GM19463 (cell line): ENCODE results near the gene ANKH.
"Not testable (repeated sequence)": the region's sequence is repeated elsewhere in the genome, so short reads cannot be mapped to it uniquely, and the experiment has no call there.

Experiments used
- ATAC-seq: cut with Tn5 transposase; IDR thresholded peaks from one replicate; pipeline ENCODE4 v1.9.1; 2021; ENCODE audit warnings: mild to moderate bottlenecking, moderate library complexity; ENCODE audit not compliant: unreplicated experiment

Gene ANKH

GRCh38 chr5:14859150-14859549 lies 12.4 kb downstream of the ANKH start:
- no peak for ATAC-seq

GRCh38 chr5:14855366-14855765 lies 16.2 kb downstream of the ANKH start:
- no peak for ATAC-seq

- no peak for ATAC-seq
Observed at GRCh38 chr5:14854799-14855198, 16.8 kb downstream of the ANKH start.

GRCh38 chr5:14853685-14854084 lies 17.9 kb downstream of the ANKH start:
- no peak for ATAC-seq

GRCh38 chr5:14852779-14853178 lies 18.8 kb downstream of the ANKH start:
- ATAC-seq, result no peak

GRCh38 chr5:14851999-14852526 lies 19.5 kb downstream of the ANKH start:
- ATAC-seq, result no peak

GRCh38 chr5:14851597-14851996 lies 20.0 kb downstream of the ANKH start:
- no peak for ATAC-seq

- no peak for ATAC-seq
Observed at GRCh38 chr5:14851050-14851419, 20.5 kb downstream of the ANKH start.

GRCh38 chr5:14850419-14851049 lies 21.0 kb downstream of the ANKH start:
- ATAC-seq, result no peak

GRCh38 chr5:14849516-14850294 lies 21.9 kb downstream of the ANKH start:
- no peak for ATAC-seq

GRCh38 chr5:14848942-14849341 lies 22.6 kb downstream of the ANKH start:
- ATAC-seq, result not testable (repeated sequence)

- no peak for ATAC-seq
Observed at GRCh38 chr5:14848385-14848784, 23.2 kb downstream of the ANKH start.

- no peak for ATAC-seq
Observed at GRCh38 chr5:14847471-14847870, 24.1 kb downstream of the ANKH start.

- ATAC-seq, result no peak
Observed at GRCh38 chr5:14842117-14842516, 29.5 kb downstream of the ANKH start.

GRCh38 chr5:14840624-14841023 lies 31.0 kb downstream of the ANKH start:
- no peak for ATAC-seq

- no peak for ATAC-seq
Observed at GRCh38 chr5:14838396-14839319, 32.9 kb downstream of the ANKH start.

GRCh38 chr5:14837423-14838122 lies 34.0 kb downstream of the ANKH start:
- not testable (repeated sequence) for ATAC-seq

GRCh38 chr5:14834584-14835550 lies 36.7 kb downstream of the ANKH start:
- no peak for ATAC-seq

- ATAC-seq, result no peak
Observed at GRCh38 chr5:14834062-14834461, 37.5 kb downstream of the ANKH start.

GRCh38 chr5:14831006-14831338 lies 40.6 kb downstream of the ANKH start:
- no peak for ATAC-seq
